Stimulated activated CD8-positive, alpha-beta memory T cell treated with anti-CD3 and anti-CD28 coated beads, Interleukin-12 subunit alpha, Interleukin-12 subunit beta, amount 100 ng/mL, for 24 hours (primary cell): ENCODE data around the gene DHX8.

Experiments
- DNase-seq: peaks from one replicate; pipeline ENCODE4 v3.0.0-alpha.2; 2020; ENCODE audit errors: extremely low read depth

DHX8 gene

DNA sequence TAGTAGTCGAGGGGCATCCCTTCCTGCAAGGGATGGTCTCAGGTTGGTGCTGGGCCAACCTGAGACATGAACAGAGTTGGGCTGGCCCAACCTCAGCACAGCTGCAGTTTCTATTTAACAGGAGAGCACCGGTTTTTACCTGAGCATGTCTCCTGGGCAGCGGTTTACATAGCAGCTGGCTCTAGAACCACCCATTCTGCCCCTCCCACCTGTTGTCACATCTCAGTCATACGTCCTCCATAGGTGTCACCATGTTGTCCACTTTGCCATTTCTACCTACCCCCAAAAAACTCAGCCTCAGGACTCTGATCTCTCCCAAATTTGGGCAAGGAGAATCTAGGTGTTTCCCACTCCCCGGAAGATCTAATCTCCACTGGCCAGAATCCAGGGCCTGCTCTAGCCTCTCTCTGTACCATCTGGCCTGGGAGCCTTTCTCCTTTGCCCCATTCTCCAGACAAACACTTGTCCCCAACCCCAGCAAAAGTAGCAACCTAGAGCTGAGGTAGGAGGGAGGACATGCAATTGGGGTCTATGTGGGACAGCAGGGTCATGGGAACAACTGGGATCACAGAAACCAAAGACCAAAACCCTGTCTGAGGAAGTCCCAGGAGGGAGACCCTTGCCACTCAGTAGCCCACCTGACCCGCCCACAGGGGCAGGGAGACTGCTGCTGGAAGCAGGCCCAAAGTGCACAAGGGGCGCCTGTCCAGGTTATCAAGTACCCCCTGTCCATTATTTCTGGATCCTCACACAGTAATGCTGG is 43.3 kb downstream of the DHX8 start:
- no peak for DNase-seq

- no peak for DNase-seq
Observed at GRCh38 chr17:43528319-43528987, 44.7 kb downstream of the DHX8 start.

DNA sequence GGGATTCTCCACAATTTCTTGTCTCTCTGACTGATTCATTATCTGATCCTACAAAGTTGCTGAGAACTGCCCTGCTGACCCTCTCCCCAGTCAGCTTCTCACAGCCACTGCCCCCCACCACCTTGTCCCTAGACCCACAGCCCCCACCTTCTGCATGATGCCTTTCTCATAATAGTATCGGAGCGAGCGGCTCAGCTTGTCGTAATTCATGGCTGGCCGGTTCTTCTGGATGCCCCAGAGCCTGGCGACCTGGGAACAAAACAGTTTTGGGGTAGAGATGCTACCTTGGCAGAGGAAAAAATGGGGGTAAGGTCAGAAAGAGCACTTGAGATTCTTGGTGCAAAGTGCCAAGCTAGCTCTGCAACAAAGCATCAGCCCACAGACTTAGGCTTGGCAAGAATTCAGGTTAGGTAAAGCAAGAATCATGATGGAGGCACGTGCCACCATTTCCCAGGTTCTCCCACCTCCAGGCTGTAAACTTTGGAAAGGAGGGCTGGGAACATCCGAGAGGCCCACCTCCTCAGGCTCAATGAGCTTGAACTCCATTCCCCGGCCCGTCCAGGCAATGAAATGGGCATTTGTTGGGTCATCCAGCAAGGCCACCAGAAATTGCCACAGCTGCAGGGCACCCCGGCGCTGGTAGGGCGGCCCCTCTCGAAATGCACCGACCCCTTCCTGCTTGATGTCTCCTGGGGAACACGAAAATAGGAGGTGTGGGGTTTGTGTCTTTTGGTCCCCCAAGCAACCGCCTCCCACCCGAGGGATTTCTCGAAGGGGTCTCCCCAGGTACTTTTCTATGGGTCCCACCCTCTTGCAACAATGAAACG is 45.4 kb downstream of the DHX8 start:
- DNase-seq, result no peak

GRCh38 chr17:43529947-43530287 is 46.1 kb downstream of the DHX8 start:
- DNase-seq, result no peak

- DNase-seq, result no peak
Observed at GRCh38 chr17:43530288-43531081, 46.7 kb downstream of the DHX8 start.

DNA sequence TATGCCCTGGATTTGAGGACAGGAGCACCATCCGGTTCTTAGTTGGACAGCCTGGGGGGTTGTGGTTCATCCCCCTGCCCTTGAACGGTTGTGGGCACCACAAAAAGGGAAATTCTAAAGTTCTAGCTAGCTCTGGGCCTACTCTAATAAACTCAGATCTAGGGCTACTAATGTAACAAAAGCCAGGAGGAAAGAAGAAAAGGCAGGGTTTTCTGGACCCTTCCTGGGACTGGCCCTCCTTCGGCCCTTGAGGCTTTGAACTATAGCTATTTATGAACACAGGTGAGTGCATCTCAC is 47.3 kb downstream of the DHX8 start:
- DNase-seq, result no peak

DNA sequence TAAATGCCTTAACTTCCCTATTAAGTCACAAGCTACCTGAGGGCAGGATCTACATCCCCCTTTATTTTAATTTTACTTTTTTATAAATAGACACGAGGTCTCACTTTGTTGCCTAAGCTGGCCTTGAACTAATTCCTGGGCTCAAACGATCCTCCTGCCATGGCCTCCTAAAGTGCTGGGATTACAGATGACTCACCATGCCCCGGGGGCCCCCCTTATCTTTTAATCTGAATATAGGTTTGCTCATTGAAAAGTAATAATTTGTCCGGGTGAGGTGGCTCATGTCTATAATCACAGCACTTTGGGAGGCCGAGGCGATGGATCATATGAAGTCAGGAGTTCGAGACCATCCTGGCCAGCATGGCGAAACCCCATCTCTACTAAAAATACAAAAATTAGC is 48.2 kb downstream of the DHX8 start:
- no peak for DNase-seq

DNA sequence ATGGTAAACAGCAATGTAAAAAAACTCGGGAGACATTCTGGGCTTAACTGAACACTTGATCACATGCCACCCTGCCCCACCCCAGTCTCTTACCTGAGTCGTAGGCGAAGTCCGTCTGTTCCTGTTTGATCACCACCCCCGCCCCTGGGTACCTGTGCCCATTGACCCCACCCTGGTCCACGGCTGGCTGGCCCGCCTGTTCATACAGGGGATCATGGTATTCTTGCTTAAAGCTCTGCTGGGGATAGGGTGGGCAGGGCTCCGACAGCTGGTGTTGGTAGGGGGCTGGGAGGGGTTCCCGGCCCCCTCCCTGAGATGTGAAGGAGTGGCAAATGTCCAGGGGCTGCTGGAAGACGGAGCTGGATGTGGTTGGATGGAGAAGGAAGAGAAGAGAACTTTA is 48.8 kb downstream of the DHX8 start:
- no peak for DNase-seq

- DNase-seq, result no peak
Observed at GRCh38 chr17:43533699-43534098, 49.9 kb downstream of the DHX8 start.

GRCh38 chr17:43534909-43535308 is 51.1 kb downstream of the DHX8 start:
- no peak for DNase-seq

DNA sequence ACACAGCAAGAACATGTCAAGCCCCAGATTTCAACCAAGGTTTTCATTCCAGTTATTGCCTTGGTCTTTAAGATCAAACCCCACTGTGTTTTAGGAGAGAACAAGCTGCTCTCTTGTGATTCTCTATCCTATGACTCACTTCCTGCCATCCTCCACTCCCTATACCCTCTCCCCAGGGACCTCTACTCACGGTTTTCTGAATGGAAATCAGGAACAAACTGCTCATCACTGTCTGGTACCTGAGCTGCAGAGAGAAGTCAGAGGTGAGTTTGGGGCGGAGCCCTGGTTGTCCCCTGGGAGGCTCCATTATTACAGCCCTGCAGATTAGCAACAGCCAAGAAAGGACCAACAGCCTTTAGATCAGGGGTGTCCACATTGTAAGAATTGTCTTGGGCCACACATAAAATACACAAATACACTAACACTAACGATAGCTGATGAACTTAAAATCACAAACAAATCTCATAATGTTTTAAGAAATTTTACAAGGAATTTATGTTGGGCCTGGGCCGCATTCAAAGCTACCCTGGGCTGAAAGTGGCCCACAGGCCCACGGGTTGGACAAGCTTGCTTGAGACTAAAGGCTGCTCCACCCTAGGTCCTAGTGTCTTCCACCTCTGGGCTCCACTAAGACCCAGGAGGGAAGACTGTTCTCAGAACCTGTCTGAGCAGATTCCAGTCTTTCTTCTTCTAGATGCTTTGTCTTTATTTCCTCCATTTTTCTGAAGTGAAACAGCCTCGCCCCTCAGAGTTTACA is 52.6 kb downstream of the DHX8 start:
- no peak for DNase-seq

- DNase-seq, result no peak
Observed at GRCh38 chr17:43540821-43541674, 57.3 kb downstream of the DHX8 start.

GRCh38 chr17:43542859-43543258 is 59.1 kb downstream of the DHX8 start:
- DNase-seq, result no peak

- DNase-seq, result no peak
Observed at GRCh38 chr17:43543300-43543699, 59.5 kb downstream of the DHX8 start.

- DNase-seq, result no peak
Observed at GRCh38 chr17:43543771-43544575, 60.2 kb downstream of the DHX8 start.

- no peak for DNase-seq
Observed at GRCh38 chr17:43545383-43545632, 61.5 kb downstream of the DHX8 start.

GRCh38 chr17:43546319-43547188 is 62.8 kb downstream of the DHX8 start, which contains the start of gene ETV4:
TSS of gene ETV4 (minus strand) at chr17:43546340. CDS start at chr17:43545617, 723 bp downstream.
- DNase-seq, result peak; percentile 88

DNA sequence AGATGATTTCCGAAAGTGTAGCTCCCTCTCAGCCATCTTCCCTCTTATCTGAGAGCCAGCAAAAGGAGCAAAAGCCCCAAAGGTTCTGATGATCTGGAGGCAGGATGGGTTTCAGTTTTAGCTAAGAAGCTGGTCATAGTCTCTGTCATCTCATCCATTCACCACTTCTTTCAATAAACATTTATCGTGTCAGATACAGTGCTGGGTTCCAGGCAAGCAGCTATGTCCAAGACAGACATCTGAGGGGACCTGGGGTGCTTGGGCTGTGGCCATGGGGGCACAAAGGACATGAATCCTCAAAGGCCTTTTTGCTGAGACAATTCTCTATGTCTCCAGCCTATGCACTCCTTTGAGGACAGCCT is 63.4 kb downstream of the DHX8 start:
- no peak for DNase-seq
